A172 (cell line): ENCODE measurements around the gene PAN3. TPM values are rescaled to one million over a fixed set of nuclear protein-coding genes. Genes with fewer than 3 reads are reported as not detected.
"Not testable (repeated sequence)": the region's sequence is repeated elsewhere in the genome, so short reads cannot be mapped to it uniquely, and the experiment has no call there.

Experiments used
- DNase-seq: peaks from one replicate; pipeline ENCODE4 v3.0.0-alpha.2; 2015; ENCODE audit warnings: low spot score
- total RNA-seq: library from RNA; depleted of rRNA; stranded (reverse); fragments of >200 nt; shearing (Covaris generic); gene quantifications from 2 replicates; pipeline ENCODE4 v1.2.3, GENCODE V29; 2014

The PAN3 gene
- total RNA-seq, 1 experiment from 2014 or later, result 8.6 TPM

DNA sequence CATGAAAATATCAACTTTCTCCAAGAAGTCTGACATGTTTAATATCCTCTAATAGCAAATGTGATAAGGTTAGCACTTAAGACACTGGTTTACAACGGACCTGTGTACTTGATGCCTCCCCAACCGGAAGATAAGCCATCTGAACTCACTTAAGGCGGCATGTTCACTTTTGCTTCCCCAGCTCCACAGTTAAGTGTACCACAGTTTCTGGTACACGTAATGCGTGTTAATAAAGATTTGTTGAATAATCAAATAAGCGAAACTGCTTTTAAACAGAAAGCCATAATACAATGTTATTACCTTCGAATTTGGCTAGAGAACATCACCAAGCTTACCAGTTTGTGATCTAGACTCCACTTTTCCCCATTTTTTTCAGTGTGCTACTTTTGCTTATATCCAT, 1.4 kb upstream of the PAN3 start:
- no peak for DNase-seq

GRCh38 chr13:28137596-28137995, 749 bp upstream of the PAN3 start:
- no peak for DNase-seq

DNA sequence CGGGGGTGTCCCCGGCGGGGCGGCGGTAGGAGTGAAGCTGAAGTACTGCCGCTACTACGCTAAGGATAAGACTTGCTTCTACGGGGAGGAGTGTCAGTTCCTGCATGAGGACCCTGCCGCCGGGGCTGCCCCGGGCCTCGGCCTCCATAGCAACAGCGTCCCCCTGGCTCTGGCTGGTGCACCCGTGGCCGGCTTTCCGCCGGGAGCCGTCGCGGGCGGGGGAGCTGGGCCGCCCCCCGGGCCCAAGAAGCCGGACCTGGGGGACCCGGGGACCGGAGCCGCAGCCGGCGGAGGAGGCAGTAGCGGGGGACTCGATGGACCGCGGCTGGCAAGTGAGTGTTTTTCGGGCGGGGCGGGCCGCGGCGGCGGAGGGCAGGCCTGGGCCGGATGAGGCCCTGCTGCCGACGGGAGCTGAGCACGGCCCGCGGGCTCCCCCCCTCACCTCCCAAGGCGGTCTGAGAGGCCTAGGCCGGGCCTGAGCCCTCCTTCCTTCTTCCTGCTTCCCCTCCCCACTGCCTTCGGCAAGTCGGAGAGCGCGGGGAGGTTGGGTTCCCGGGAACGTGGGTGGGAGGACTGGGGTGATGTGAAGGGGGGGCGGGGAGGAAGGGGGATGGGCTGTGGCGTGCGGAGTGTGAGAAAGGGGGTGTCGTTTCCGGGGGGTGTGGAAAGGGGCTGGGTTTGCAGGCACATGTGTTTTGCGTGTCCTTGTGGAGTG, 568 bp downstream of the PAN3 start:
- DNase-seq, result peak; percentile 56

DNA sequence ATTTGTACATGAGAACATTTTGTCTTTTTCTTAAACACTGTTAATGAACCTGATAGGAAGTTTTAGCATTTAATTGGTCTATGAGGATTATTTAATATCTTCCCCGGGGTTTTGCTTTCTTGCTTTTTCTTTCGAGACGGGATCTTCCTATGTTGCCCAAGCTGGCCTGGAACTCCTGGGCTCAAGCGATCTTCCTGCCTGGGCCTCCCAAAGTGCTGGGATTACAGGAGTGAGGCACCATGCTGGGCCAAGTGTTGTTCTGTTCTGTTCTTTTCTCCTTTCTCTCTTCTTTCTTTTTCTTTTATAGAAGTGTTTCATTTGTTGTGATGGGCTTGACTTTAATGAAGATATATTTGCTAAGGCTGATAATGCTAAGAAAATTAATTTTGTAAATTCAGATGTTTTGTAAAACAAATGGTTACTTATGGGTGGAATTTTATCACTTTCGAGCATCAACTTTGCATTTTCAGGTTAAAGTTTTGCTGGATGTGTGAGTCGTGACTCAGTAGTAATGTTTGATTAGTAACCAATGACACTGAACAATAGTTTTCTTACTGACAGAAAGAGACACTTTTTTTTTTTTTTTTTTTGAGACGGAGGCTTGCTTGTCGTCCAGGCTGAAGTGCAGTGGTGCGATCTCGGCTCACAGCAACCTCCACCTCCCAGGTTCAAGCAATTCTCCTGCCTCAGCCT, 2.2 kb downstream of the PAN3 start:
- DNase-seq, result no peak

DNA sequence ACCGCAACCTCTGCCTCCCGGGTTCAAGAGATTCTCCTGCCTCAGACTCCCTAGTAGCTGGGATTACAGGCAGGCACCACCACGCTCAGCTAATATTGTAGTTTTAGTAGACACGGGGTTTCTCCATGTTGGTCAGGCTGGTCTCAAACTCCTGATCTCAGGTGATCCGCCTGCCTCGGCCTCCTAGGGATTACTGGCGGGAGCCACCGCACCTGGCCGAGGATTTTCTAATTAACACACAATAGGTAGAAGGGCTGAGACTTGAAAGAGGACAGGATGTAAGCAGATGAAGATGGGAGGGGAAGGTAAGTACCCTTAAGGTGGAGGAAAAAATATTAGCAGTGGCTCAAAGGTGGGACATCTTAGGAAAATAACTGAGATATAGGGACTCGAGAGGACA, 3.2 kb downstream of the PAN3 start:
- not testable (repeated sequence) for DNase-seq

GRCh38 chr13:28145049-28145448, 6.7 kb downstream of the PAN3 start:
- DNase-seq, result no peak

- DNase-seq, result no peak
Observed at GRCh38 chr13:28147495-28147894, 9.2 kb downstream of the PAN3 start.

GRCh38 chr13:28159057-28159456, 20.7 kb downstream of the PAN3 start:
- no peak for DNase-seq

- DNase-seq, result peak; percentile 56
Observed at GRCh38 chr13:28161370-28161769, 23.0 kb downstream of the PAN3 start.

- DNase-seq, result no peak
Observed at GRCh38 chr13:28163587-28163986, 25.2 kb downstream of the PAN3 start.

- no peak for DNase-seq
Observed at GRCh38 chr13:28166257-28166656, 27.9 kb downstream of the PAN3 start.

DNA sequence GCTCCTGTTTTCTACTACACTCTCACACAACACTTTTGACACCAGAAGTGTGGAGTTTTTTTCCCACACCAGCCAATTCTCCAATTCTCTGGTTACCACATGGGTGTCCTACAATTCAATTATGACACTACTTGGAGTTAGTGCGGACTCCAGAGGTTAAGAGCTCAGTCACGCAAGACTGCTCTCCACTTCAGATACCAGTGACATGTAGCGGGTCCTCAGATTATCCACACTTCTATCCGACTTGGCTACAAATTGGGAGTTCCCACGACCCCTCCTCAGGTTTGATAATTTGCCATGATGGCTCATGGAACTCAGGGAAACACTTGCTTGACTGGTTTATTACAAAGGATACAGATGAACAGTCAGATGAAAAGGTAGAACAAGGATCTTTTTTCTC, 32.9 kb downstream of the PAN3 start:
- DNase-seq, result no peak

GRCh38 chr13:28172947-28173346, 34.6 kb downstream of the PAN3 start:
- DNase-seq, result no peak

DNA sequence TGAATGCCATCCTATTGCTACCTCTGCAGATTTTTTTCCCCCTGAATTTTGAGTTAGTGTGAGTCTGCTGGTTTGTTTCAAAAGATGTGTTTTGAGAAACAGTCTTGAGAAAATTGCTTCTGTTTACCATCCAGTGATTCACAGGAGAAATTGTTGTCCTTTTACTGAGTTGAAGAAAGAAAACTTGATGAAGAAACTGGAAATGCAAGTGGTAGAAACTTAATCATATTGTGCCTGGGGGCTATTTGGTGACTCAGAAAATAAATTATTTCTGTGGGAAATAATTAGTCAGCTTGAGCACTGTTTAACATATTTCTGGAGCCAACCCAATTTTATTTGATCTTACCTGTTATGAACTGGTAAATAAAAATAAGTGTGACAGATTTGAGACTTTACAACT, 35.4 kb downstream of the PAN3 start:
- no peak for DNase-seq

DNA sequence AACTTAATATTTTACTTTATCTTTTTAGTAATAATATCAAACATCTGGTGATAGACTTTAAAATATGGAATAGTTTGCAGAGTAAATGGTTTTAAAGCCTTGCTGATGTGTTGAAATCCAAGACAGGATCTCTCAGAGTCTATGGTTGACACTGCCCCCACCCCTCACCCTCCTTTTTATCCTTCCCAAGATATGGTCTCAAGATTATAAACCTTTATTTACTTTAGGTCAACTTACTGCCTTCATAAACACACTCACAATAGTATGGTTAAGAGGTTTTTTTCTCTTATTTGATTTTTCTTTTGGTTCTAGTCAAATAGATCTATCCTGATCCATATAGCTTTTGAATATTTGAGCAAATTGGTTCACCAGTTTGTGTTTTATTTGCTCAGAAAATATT, 39.0 kb downstream of the PAN3 start:
- no peak for DNase-seq

DNA sequence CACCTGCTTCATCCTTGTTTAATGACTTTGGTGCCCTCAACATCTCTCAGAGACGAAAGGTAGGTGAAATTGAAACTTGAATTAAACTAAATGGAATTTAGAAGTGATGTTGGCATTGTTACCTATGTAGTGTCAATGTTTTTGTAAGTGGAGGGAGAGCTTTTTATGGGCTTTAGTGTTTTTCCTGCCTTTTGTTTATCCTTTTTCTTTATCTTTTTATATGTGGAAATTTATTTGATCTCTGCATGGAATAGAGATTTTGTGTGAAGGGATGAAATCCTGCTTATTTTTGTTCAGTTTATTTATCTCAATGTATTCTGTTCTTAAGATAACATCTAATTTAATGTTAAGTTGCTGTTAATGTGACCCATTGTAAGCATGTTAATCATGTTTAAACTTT, 39.5 kb downstream of the PAN3 start:
- no peak for DNase-seq

DNA sequence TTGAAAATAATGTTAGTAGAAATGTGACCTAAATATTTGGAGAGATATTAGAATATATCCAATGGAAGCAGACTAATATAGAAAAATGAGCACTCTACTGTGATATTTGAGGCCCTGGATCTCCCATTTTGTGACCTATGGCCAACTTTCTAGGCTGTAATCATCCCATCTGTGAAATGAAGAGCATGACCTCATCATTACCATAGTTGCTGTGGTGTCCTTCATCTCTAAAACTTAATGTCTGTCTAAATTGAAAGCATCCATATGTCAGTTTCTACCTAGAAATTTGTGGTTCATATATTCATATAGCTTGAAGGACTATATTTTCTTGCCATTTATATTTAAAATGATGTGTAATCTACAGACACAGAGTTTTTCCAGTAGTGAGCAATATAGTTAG, 41.6 kb downstream of the PAN3 start:
- no peak for DNase-seq

DNA sequence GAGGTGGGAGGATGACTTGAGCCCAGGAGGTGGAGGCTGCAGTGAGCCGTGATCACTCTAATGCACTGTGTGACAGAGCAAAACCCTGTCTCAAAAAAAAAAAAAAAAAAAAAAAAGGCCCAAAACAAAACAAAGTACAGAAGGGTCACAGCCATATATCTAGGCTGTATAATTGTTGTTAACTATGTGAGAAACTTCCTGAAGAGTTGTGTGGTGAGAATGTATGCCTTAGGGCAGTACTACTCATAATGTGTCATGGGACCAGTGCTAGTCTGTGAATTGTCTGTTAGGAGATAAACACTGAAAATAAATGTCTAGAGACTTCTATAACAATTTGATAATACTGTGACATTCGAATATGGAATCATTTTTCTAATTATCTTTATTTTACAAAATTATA, 43.1 kb downstream of the PAN3 start:
- peak; percentile 57 for DNase-seq

GRCh38 chr13:28185256-28185655, 46.9 kb downstream of the PAN3 start:
- no peak for DNase-seq

- no peak for DNase-seq
Observed at GRCh38 chr13:28199089-28199488, 60.7 kb downstream of the PAN3 start.

DNA sequence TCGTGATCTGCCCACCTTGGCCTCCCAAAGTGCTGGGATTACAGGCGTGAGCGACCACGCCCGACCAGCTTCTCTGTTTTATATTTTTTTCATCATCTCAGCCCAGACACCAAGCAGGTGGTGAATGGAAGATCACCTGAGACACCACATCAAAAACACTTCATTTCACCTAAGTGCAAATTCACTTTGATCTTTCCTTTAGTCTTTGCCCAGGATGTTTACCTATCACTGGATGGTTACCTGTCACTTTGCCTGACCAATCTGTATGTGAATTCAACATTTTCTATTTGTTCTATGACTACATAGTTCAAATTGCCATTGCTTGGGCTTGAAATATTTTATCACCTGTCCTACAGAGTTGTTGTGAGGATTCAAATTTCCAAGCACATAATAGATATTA, 65.7 kb downstream of the PAN3 start:
- DNase-seq, result no peak

DNA sequence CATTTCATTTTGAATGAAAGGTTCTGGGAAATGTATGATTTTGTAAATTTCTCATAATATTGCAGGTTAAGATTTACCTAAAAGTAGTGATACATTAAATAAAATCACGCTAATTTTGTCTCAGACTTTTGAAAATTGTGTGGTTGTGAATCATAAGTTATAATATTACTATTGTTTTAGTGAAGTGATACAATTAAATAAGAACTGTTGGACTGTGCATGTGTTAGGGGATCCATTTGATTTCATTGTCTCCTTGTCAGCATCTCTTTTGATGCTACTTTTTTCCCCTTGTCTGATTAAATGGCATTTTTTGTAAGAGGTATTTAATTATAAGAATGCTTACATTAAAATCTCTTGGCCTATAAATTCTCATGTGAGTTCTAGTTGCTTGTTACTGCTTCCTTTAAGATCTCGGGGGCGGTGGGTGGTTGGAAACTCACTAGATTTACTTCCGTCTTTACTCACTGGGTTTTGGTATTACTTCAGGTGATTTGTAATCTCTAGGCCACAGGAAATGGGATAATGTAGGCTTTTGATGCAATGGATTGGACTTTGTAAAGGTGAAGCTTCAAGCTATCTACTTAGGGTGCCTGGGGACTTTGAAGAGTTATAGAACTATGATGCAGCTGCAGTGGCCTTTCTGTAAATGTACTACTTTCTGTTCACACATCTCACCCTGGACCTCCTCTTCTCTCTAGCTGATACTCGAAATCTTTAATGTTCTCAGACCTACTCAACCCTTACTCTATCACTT, 66.5 kb downstream of the PAN3 start:
- no peak for DNase-seq

DNA sequence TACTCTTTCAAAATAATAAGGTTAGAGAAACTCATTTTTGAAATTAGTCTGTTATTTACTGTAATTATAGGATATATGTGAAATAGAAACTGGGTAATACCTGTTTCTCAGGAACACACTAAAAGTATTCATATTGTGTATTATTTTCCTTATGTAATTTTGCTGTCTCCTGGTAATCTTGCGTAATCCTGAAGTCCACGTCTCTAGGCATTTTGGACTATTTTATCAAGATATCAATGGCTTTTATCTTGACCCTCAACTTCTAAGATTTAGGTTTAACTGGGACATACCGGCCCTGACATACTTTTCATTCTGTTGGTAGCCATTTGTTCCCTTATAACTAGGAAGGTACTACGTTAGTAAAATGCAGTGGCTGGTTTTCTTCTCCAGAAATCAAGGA, 80.3 kb downstream of the PAN3 start:
- DNase-seq, result no peak
